HG03469 (cell line): Measurements from ENCODE around the gene RNFT1.
"Not testable (repeated sequence)": the region's sequence is repeated elsewhere in the genome, so short reads cannot be mapped to it uniquely, and the experiment has no call there.

Experiments
- ATAC-seq: cut with Tn5 transposase; IDR thresholded peaks from one replicate; pipeline ENCODE4 v1.9.1; 2021; ENCODE audit warnings: mild to moderate bottlenecking, moderate library complexity, moderate number of reproducible peaks; ENCODE audit not compliant: unreplicated experiment

Gene RNFT1

DNA sequence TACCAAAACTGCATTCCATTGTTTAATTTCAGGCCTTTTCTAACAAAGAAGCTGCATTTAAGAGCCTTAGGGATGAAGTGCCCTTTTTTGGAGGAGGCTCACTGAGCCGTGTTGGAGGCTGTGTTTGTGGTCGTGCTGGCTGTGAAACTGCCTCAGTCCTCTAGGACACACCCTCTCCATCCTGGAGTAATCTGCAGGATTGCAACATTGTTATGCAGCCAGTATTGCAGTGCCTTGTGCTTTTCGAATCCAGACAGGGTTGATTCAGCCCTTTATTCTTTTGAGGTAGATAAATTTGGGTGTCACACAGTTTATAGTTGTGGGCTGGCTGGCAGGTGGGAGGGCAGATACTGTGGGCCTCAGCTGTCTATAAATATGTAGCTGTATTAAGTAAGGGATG, 33.8 kb downstream of the RNFT1 start:
- ATAC-seq: not testable (repeated sequence)

DNA sequence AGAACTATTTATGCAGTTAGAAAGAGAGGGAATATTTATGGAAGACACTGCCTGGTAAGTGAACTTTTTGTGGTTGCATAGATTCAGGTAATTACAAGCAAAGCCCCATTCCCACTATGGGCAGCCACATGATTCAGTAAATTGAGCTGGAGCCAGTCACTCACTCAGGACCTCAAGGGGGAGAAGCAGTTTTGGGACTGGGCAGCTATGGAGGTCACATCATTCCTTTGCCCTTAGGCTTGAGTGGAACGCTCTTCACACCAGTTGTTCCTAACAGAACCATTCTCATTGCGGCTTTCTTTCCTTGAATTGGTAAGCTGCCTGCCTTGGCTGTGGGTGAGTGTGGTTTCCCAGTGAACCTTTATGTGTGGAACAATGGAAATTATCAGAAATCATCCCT, 34.4 kb downstream of the RNFT1 start:
- not testable (repeated sequence) for ATAC-seq

DNA sequence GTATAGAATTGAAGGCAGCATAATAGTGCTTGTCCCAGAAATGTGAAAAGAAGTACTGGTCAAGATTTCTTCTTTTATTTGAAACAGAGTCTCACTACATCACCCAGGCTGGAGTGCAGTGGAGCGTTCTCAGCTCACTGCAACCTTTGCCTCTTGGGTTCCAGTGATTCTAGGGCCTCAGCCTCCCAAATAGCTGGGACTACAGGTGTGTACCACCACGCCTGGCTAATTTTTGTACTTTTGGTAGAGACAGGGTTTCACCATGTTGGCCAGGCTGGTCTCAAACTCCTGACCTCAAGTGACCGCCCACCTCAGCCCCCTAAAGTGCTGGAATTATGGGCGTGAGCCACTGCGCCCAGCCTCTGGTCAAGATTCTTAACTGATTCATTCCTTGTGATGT, 43.9 kb downstream of the RNFT1 start:
- ATAC-seq: not testable (repeated sequence)

DNA sequence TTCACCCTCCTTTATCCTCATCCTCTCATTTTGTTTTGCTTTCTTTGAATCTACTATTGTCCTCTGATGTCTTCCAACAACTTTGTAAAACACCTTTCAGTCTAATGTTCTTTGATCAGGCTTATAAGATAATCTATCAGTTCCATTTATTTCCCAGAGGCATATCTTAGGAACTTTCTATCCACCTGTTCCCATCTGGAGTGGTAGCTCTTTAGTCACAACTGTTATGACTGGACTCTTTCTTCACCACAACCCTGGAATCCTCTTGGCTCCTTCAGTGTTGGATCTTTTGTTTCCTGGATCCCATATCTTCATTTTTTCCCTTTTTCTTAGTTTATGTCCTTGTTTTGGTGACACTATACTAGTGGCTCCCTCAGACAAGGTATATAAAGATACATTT, 48.1 kb downstream of the RNFT1 start:
- ATAC-seq: no peak

DNA sequence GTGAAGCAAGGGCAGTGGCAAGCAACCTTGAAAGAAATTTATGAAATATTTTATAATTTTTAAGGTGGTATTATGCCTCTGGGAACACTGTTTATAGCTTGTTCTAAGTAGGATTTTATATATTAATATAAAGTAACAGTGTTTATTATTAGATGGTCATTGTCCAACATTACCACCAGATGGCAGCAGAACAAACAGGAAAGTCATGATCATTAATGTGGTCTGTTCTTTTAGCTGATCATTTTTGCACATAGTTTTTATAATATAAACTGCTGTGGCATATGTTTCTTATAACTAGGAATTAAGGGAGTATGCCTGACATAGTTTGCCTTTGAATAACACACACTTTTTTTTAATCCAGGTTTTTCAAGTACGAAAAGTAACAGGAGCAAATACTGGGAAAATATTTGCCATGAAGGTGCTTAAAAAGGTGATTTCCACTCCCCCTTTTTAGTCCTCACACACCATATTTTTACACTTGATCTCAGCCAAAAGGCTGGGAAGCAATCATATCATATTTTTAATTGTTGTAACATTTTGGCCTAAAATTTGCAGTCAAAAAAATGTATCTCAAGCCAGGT, 50.2 kb downstream of the RNFT1 start:
- ATAC-seq: no peak

DNA sequence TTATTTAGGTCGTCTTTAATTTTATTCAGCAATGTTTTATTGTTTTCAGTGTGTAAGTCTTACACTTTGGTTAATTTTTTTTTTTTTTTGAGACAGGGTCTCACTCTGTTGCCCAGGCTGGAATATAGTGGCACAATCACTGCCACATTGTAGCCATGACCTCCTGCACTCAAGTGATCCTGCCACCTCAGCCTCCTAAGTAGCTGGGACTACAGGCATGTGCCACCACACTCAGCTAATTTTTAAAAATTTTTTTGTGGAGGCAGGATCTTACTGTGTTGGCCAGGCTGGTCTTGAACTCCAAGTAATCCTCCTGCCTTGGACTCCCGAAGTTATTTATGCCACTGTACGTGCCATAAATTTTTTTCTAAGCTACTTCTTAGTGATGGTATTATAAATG, 57.1 kb downstream of the RNFT1 start:
- no peak for ATAC-seq

DNA sequence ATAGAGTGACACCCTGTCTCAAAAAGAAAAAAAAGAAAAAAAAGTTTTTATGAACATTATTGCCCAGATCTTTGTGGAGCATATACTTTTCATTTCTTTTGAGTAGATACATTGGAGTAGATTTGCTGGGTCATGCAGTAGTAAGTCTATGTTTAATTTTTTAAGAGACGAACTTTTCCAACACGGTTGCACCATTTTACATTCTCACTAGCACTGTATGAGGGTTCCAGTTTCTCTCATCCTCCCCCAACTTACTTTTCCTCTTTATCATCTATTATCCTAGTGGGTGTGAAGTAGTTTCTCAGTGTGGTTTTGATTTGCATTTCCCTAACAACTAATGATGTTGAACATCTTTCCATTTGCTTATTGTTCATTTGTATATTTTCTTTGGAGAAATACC, 61.1 kb downstream of the RNFT1 start:
- ATAC-seq: no peak
